Thoracic aorta (tissue), 2 donors: ENCODE measurements around the gene RAB3IP. TPM values are rescaled to one million over a fixed set of nuclear protein-coding genes. Genes with fewer than 3 reads are reported as not detected.

Experiments
- ATAC-seq: fragments of 150-250 bp; one replicate; pipeline ENCODE4 v1.8.0; 2017; ENCODE audit warnings: low read depth; ENCODE audit not compliant: insufficient number of reproducible peaks, low FRiP score
- DNase-seq: peaks from one replicate; pipeline ENCODE4 v3.0.0-alpha.2; 2020; ENCODE audit warnings: low spot score
- H3K27ac ChIP-seq, 2 donors: fragments of 200-600 bp; sonication (generic); 1 replicate in 1 of 2; 2 replicates in 1 of 2; pipeline ENCODE4 v1.5.1; 2016; ENCODE audit warnings: mild to moderate bottlenecking in 2 of 2, moderate library complexity in 2 of 2
- H3K27me3 ChIP-seq: fragments of 200-600 bp; sonication (generic); replicated peaks from 2 replicates; pipeline ENCODE4 v1.6.0; 2016; ENCODE audit warnings: mild to moderate bottlenecking; ENCODE audit not compliant: insufficient read depth
- H3K36me3 ChIP-seq: fragments of 200-600 bp; sonication (generic); one replicate; pipeline ENCODE4 v1.5.1; 2016
- H3K4me1 ChIP-seq, 2 donors: fragments of 200-600 bp; sonication (generic); 1 replicate in 1 of 2; 2 replicates in 1 of 2; pipeline versions ENCODE4 v1.5.1 to v1.6.0; 2016; ENCODE audit warnings: low read depth in 2 of 2, mild to moderate bottlenecking in 1 of 2; ENCODE audit not compliant: control insufficient read depth in 1 of 2
- H3K4me3 ChIP-seq: fragments of 200-600 bp; sonication (generic); 2 replicates; pipeline ENCODE4 v1.5.1; 2016; ENCODE audit warnings: mild to moderate bottlenecking
- H3K9me3 ChIP-seq: fragments of 200-600 bp; sonication (generic); 2 replicates; pipeline ENCODE4 v1.5.1; 2016
- CTCF ChIP-seq: fragments of 200-600 bp; sonication (generic); IDR thresholded peaks from one replicate; pipeline ENCODE4 v1.5.1; 2019; ENCODE audit warnings: antibody characterized with exemption
- total RNA-seq, 2 donors: library from RNA; depleted of rRNA; stranded (reverse); fragments of >200 nt; gene quantifications; one replicate each; pipeline versions ENCODE4 v1.1.0 to v1.2.3, GENCODE V29; 2016

RAB3IP gene
- total RNA-seq, 2 donors from 2014 or later, result 8.1 to 22.6 TPM

- Histone ChIP-seq H3K4me3 (no peak overlapping the region), H3K9me3 (no peaks in the 10 kb centered on the region), H3K36me3 (no peaks in the 10 kb centered on the region), H3K27ac (no peak overlapping the region), H3K4me1 (no peaks in the 10 kb centered on the region), H3K27me3 (no peaks in the 10 kb centered on the region)
- no peak for ATAC-seq
- no peak for DNase-seq
- no peak for TF ChIP-seq CTCF
Measured at GRCh38 chr12:69840727-69841126, 102.1 kb downstream of the RAB3IP start.

- Histone ChIP-seq H3K27me3 (no peaks in the 10 kb centered on the region), H3K9me3 (no peaks in the 10 kb centered on the region), H3K4me3 (no peak overlapping the region), H3K36me3 (no peaks in the 10 kb centered on the region), H3K4me1 (no peaks in the 10 kb centered on the region), H3K27ac (no peak overlapping the region)
- ATAC-seq (no peak), DNase-seq (no peak)
- no peak for TF ChIP-seq CTCF
Measured at GRCh38 chr12:69843608-69844007, 104.9 kb downstream of the RAB3IP start.

GRCh38 chr12:69844416-69844815 lies 105.8 kb downstream of the RAB3IP start:
- DNase-seq, result no peak
- TF ChIP-seq CTCF, result no peak
- no peak for ATAC-seq
- Histone ChIP-seq H3K27me3 (no peaks in the 10 kb centered on the region), H3K9me3 (no peaks in the 10 kb centered on the region), H3K4me1 (no peaks in the 10 kb centered on the region), H3K27ac (no peak overlapping the region), H3K36me3 (no peaks in the 10 kb centered on the region), H3K4me3 (no peak overlapping the region)

GRCh38 chr12:69844836-69845235 lies 106.2 kb downstream of the RAB3IP start:
- no peak for TF ChIP-seq CTCF
- Histone ChIP-seq H3K4me1 (no peaks in the 10 kb centered on the region), H3K4me3 (no peak overlapping the region), H3K27me3 (no peaks in the 10 kb centered on the region), H3K36me3 (no peaks in the 10 kb centered on the region), H3K9me3 (no peaks in the 10 kb centered on the region), H3K27ac (no peak overlapping the region)
- DNase-seq (no peak), ATAC-seq (no peak)

- no peaks in the 10 kb centered on the region for H3K27me3 ChIP-seq
- TF ChIP-seq CTCF, result no peak
- no peaks in the 10 kb centered on the region for H3K4me1 ChIP-seq
- no peaks in the 10 kb centered on the region for H3K36me3 ChIP-seq
- ATAC-seq (no peak), DNase-seq (no peak)
- H3K9me3 ChIP-seq, result no peaks in the 10 kb centered on the region
- no peak overlapping the region for H3K4me3 ChIP-seq
- H3K27ac ChIP-seq, result no peak overlapping the region
Measured at GRCh38 chr12:69846976-69847375, 108.3 kb downstream of the RAB3IP start.
